Sigmoid colon (tissue), 7 donors: ENCODE data around the gene FAM3A. TPM values are rescaled to one million over a fixed set of nuclear protein-coding genes. Genes with fewer than 3 reads are reported as not detected.

Source experiments
- DNase-seq: peaks from one replicate; pipeline ENCODE4 v3.0.0-alpha.2; 2019
- H3K27ac ChIP-seq, 4 donors: fragments of 200-600 bp; sonication (generic); one replicate each; pipeline ENCODE4 v1.5.1; 2016 to 2019; ENCODE audit warnings: mild to moderate bottlenecking in 1 of 4
- H3K27me3 ChIP-seq, 3 donors: fragments of 200-600 bp; sonication (generic); one replicate each; pipeline ENCODE4 v1.5.1; 2019; ENCODE audit warnings: mild to moderate bottlenecking in 1 of 3
- H3K36me3 ChIP-seq, 4 donors: fragments of 200-600 bp; sonication (generic); one replicate each; pipeline ENCODE4 v1.5.1; 2016 to 2019
- H3K4me1 ChIP-seq, 4 donors: fragments of 200-600 bp; sonication (generic); one replicate each; pipeline ENCODE4 v1.5.1; 2017 to 2019
- H3K4me3 ChIP-seq, 4 donors: fragments of 200-600 bp; sonication (generic); one replicate each; pipeline ENCODE4 v1.5.1; 2017 to 2019; ENCODE audit warnings: mild to moderate bottlenecking in 2 of 4, moderate library complexity in 1 of 4
- H3K9me3 ChIP-seq, 4 donors: fragments of 200-600 bp in 3 of 4; sonication (generic) in 3 of 4; one replicate each; pipeline versions ENCODE4 v1.5.1 to v1.6.1; 2013 to 2019
- EP300 ChIP-seq, 4 donors: sonication (generic); formaldehyde crosslinking; IDR thresholded peaks; one replicate each; pipeline ENCODE4 v1.6.1; 2017; ENCODE audit warnings: antibody characterized with exemption in 4 of 4
- POLR2A ChIP-seq, 2 donors: fragments of 450-650 bp; IDR thresholded peaks; one replicate each; pipeline ENCODE4 v1.6.1; 2016; ENCODE audit warnings: antibody characterized with exemption in 2 of 2, mild to moderate bottlenecking in 2 of 2, moderate library complexity in 2 of 2
- POLR2AphosphoS5 ChIP-seq, 4 donors: sonication (generic); formaldehyde crosslinking; IDR thresholded peaks; one replicate each; pipeline ENCODE4 v1.6.1; 2017; ENCODE audit warnings: antibody characterized with exemption in 4 of 4
- WGBS, 2 donors: extraction: QIAGEN DNeasy Blood & Tissue Kit; methylation state at CpG; one replicate each; pipeline ENCODE4 v1.1.7; 2013; 5-methylcytosine and 5-hydroxymethylcytosine counted together
- intact Hi-C: fragments of 100-400 bp; cut with DNase I; formaldehyde crosslinking; loops from one replicate; pipeline ENCODE4 v1.15.1; 2023
- polyA plus RNA-seq, 3 donors: library from polyadenylated mRNA; stranded (reverse); fragments of 200-250 nt; gene quantifications; one replicate each; pipeline ENCODE4 v1.2.3, GENCODE V29; 2013
- total RNA-seq, 4 donors: library from RNA; depleted of rRNA; stranded (reverse); fragments of >200 nt; gene quantifications; one replicate each; pipeline ENCODE4 v1.1.0, GENCODE V29; 2016
- TF ChIP-seq, protein P1 (sequence below), 4 experiments: fragments of 450-650 bp in 3 of 4; fragments of 200-600 bp in 1 of 4; IDR thresholded peaks; one replicate each; pipeline ENCODE4 v1.5.1; 2016 to 2019; ENCODE audit warnings: antibody characterized with exemption in 4 of 4, mild to moderate bottlenecking in 3 of 4, moderate library complexity in 2 of 4
- donor health status: healthy with polysubstance abuse.
- donor health status: Bipolar disorder and iron deficiency.
- donor health status: healthy.

The FAM3A gene
- total and polyA plus RNA-seq, 7 donors, result 30.7 to 64.9 (median 49.0) TPM

DNA sequence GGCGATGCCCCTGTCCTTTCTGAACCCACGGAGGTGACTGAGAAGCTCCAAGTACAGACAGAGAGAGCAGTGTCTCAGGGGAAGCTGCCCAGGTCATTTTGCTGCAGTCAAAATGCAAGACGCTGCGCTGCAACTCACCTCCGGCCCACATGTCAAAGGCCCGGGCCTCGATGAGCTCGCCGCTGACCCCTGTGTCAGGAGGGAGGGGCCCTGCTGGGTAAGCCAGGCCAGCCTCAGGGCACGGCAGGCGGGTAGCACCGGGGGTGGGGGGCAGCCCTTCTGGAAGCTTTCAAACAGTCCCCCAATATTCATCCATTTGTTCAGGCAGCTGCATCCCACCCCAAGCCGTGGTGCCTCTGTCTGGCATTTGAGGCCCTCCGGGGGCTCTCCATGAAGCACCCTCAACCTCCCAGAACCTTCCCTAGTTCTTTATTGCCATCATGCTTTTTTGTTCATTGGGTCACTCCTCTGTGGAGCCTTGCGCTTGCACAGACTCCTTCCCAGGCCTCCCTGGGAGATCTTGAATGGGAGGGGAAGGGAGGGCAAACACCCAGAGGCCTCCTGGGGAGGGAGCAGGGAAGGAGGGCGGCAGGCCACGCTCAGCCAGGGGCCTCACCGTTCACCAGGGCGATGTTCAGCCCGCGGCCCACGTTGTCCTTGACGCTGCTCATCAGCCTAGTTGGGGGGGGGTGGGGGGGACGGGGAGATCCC lies 8.2 kb downstream of the FAM3A start:
- no peaks in the 10 kb centered on the region for H3K27me3 ChIP-seq
- WGBS, 2 donors, result 90 to 92% methylated on average over 24 of the region's 24 CpGs
- no peak for TF ChIP-seq EP300 (IDR thresholded peaks at IDR 0.05)
- TF ChIP-seq, protein P1, sequence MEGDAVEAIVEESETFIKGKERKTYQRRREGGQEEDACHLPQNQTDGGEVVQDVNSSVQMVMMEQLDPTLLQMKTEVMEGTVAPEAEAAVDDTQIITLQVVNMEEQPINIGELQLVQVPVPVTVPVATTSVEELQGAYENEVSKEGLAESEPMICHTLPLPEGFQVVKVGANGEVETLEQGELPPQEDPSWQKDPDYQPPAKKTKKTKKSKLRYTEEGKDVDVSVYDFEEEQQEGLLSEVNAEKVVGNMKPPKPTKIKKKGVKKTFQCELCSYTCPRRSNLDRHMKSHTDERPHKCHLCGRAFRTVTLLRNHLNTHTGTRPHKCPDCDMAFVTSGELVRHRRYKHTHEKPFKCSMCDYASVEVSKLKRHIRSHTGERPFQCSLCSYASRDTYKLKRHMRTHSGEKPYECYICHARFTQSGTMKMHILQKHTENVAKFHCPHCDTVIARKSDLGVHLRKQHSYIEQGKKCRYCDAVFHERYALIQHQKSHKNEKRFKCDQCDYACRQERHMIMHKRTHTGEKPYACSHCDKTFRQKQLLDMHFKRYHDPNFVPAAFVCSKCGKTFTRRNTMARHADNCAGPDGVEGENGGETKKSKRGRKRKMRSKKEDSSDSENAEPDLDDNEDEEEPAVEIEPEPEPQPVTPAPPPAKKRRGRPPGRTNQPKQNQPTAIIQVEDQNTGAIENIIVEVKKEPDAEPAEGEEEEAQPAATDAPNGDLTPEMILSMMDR (IDR thresholded peaks at IDR 0.05), result no peak
- no peak for TF ChIP-seq POLR2AphosphoS5 (IDR thresholded peaks at IDR 0.05)
- no peak for TF ChIP-seq POLR2A (IDR thresholded peaks at IDR 0.05)
- H3K9me3 ChIP-seq, result no peaks in the 10 kb centered on the region
- DNase-seq, result no peak
- H3K4me3 ChIP-seq, result no peak overlapping the region
- peaks cover 0 to 38% (median 0%) of the 10 kb centered on the region in 4 donors for H3K36me3 ChIP-seq
- no peaks in the 10 kb centered on the region for H3K4me1 ChIP-seq
- intact Hi-C loops, result no loop called here
- H3K27ac ChIP-seq, result no peak overlapping the region

DNA sequence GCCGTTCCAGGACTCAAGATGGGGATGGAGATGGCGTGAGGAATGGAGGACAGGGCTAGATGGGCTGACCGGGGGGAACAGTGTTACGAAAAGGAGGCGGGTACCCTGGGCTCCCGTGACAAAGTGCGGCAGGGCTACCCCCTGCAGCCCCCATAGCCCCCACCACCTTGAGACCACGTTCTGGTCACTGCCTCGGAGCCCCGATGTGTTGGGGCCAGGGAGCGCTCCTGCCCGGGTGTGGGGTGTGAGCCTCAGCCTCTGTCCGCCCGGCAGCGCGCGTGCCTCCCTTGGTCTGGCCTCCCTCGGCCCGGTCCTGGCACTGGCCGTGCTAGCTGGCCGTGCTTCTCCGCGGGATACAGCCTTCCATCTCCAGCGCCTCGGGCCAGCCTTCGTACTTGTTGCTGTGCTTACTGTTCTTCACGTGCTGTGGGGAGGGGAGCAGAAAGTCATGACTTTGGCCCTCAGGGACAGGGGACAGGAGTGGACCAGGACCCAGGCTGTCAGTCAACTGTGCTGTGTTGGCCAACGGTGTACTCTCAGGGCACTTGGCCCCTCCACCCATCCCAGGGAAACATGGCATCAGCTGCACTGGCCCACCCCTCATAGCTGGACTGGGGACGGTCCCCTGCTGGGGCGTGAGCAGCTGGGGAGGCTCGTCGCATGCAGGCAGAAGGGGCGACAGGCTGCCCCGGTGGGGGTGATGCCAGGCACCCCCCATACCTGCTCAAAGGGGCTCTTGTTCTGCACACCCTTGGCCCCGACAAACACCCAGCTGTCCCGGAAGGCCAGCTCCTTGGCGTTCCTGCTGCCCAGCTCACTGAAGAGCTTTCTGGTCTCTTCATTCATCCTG lies 9.3 kb downstream of the FAM3A start:
- Histone ChIP-seq H3K4me3 (no peak overlapping the region), H3K27ac (no peak overlapping the region), H3K27me3 (no peaks in the 10 kb centered on the region), H3K9me3 (no peaks in the 10 kb centered on the region), H3K4me1 (no peaks in the 10 kb centered on the region), H3K36me3 (peaks cover 0 to 38% (median 0%) of the 10 kb centered on the region in 4 donors)
- no peak for DNase-seq
- WGBS, 2 donors, result 95% methylated on average over 37 of the region's 37 CpGs
- intact Hi-C loops, result no loop called here
- TF ChIP-seq, protein P1 (IDR thresholded peaks at IDR 0.05), result no peak
- no peak for TF ChIP-seq POLR2A (IDR thresholded peaks at IDR 0.05)
- TF ChIP-seq POLR2AphosphoS5 (IDR thresholded peaks at IDR 0.05), result no peak
- no peak for TF ChIP-seq EP300 (IDR thresholded peaks at IDR 0.05)

DNA sequence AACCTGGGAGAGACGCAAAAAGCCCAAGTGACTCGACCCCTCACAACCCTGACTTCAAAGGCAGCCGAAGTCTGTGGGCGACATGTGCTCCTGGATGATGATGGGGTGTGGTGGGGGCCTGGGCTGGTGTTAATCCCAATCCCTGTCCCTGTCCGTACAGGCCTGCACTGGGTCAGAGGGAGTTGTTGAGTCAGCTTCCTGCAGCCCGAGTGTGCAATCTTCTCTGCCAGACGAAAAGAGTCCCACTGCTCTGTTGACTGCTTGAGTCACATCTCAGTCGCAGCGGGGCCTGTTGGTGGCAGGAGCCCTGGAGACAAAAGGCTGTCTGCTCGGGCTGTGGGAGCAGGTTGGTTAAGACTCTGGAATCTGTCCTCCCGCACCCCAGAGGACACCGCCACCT lies 10.3 kb downstream of the FAM3A start:
- Histone ChIP-seq H3K4me3 (no peak overlapping the region), H3K36me3 (peaks cover 0 to 38% (median 0%) of the 10 kb centered on the region in 4 donors), H3K9me3 (no peaks in the 10 kb centered on the region), H3K27me3 (no peaks in the 10 kb centered on the region), H3K27ac (no peak overlapping the region), H3K4me1 (no peaks in the 10 kb centered on the region)
- 80 to 90% methylated on average over 12 of the region's 12 CpGs for WGBS, 2 donors
- no peak for DNase-seq
- TF ChIP-seq, protein P1 (IDR thresholded peaks at IDR 0.05), result no peak
- no peak for TF ChIP-seq POLR2A (IDR thresholded peaks at IDR 0.05)
- TF ChIP-seq POLR2AphosphoS5 (IDR thresholded peaks at IDR 0.05), result no peak
- TF ChIP-seq EP300 (IDR thresholded peaks at IDR 0.05), result no peak
- intact Hi-C loops, result no loop called here

DNA sequence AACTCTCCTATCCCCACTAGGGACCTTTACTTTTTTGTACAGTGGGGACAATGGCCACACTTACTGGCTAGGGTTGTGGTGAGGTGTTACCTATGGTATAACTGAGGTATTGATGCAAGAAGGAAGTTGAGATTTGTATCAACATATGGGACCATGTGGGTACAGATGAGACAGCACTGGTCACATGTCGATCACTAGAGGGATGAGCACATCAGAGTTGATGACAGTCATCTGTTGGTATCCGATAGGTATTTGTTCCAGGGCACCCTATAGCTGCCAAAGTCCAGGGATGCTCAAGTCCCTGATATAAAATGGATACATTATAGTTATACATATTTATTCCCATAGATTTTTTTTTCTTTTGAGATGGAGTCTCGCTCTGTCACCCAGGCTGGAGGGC lies 13.0 kb downstream of the FAM3A start:
- WGBS, 2 donors, result 75 to 91% methylated on average over 3 of the region's 3 CpGs
- H3K27me3 ChIP-seq, result no peaks in the 10 kb centered on the region
- no peak overlapping the region for H3K27ac ChIP-seq
- H3K36me3 ChIP-seq, result peaks cover 0 to 31% (median 0%) of the 10 kb centered on the region in 4 donors
- no peak for DNase-seq
- no peaks in the 10 kb centered on the region for H3K9me3 ChIP-seq
- H3K4me3 ChIP-seq, result no peak overlapping the region
- no peaks in the 10 kb centered on the region for H3K4me1 ChIP-seq
- intact Hi-C loops, result no loop called here
- no peak for TF ChIP-seq POLR2AphosphoS5 (IDR thresholded peaks at IDR 0.05)
- TF ChIP-seq EP300 (IDR thresholded peaks at IDR 0.05), result no peak
- TF ChIP-seq POLR2A (IDR thresholded peaks at IDR 0.05), result no peak
- TF ChIP-seq, protein P1 (IDR thresholded peaks at IDR 0.05), result no peak
